ENCODE measurements around the gene KIF22.

DNA sequence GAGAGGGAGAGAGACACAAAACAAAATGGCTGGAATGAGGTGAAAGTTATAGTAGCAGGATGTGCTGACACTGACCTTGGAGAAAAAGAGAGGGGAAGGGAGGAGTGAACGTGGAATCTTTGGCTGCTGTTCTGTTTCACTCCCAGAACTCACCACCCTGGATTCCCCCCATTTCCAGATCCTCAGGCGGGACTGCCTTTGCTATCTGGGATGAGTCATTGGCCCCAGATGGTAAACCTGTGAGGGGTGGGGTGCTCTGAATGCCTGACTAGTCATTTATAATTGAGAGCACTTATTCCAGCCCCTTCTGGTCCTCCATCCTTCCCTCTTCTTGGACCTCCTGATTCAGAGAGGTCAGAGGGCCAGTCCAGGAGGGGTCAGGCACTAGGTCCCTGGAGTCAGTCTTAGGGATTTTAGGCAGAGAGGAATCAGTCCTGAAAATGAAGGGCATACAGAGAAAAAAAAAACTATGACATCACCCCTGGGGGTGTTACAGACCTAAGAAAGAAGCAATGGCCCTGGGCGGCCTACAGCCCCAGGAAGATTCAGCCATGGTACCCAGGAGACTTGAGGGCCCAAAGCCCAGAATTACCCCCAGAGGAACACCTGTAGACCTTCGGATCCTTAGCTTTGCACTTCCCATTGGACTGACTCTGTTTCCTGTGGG, 14.7 kb upstream of the KIF22 start:
- no peak for TF ChIP-seq POLR2AphosphoS5 (IDR thresholded peaks at IDR 0.05)
- TF ChIP-seq, protein P1, sequence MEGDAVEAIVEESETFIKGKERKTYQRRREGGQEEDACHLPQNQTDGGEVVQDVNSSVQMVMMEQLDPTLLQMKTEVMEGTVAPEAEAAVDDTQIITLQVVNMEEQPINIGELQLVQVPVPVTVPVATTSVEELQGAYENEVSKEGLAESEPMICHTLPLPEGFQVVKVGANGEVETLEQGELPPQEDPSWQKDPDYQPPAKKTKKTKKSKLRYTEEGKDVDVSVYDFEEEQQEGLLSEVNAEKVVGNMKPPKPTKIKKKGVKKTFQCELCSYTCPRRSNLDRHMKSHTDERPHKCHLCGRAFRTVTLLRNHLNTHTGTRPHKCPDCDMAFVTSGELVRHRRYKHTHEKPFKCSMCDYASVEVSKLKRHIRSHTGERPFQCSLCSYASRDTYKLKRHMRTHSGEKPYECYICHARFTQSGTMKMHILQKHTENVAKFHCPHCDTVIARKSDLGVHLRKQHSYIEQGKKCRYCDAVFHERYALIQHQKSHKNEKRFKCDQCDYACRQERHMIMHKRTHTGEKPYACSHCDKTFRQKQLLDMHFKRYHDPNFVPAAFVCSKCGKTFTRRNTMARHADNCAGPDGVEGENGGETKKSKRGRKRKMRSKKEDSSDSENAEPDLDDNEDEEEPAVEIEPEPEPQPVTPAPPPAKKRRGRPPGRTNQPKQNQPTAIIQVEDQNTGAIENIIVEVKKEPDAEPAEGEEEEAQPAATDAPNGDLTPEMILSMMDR (IDR thresholded peaks at IDR 0.05), result no peak
